Measurements from ENCODE around the gene TRPC6. TPM values are rescaled to one million over a fixed set of nuclear protein-coding genes. Genes with fewer than 3 reads are reported as not detected.

The TRPC6 gene
- polyA plus RNA-seq, result 0.07 TPM in 1 of 2 replicates, not detected in the other

GRCh38 chr11:101583251-101584128 is at the start of gene TRPC6:
Gene TRPC6, minus strand, starts transcription at chr11:101584007. Its CDS starts 504 bp downstream, at chr11:101583503.

